Testis (tissue), 3 donors: ENCODE data around the gene AAK1. TPM values are rescaled to one million over a fixed set of nuclear protein-coding genes. Genes with fewer than 3 reads are reported as not detected.

Experiments used
- DNase-seq: peaks from one replicate; pipeline ENCODE4 v3.0.0-alpha.2; 2019
- H3K27ac ChIP-seq, 2 donors: fragments of 200-600 bp; sonication (generic); one replicate each; pipeline ENCODE4 v1.5.1; 2019
- H3K27me3 ChIP-seq: fragments of 200-600 bp; sonication (generic); one replicate; pipeline ENCODE4 v1.5.1; 2019
- H3K36me3 ChIP-seq: fragments of 200-600 bp; sonication (generic); one replicate; pipeline ENCODE4 v1.5.1; 2017; ENCODE audit warnings: low read depth; ENCODE audit errors: missing control alignments
- H3K4me1 ChIP-seq: fragments of 200-600 bp; sonication (generic); one replicate; pipeline ENCODE4 v1.5.1; 2019
- H3K4me3 ChIP-seq, 2 donors: fragments of 200-600 bp; sonication (generic); one replicate each; pipeline ENCODE4 v1.5.1; 2017 to 2019
- H3K9me3 ChIP-seq: fragments of 200-600 bp; sonication (generic); one replicate; pipeline ENCODE4 v1.5.1; 2017
- CTCF ChIP-seq, 3 experiments: fragments of 450-650 bp in 2 of 3; fragments of 200-600 bp in 1 of 3; sonication (generic) in 1 of 3; IDR thresholded peaks; one replicate each; pipeline ENCODE4 v1.5.1; 2016 to 2019; ENCODE audit warnings: antibody characterized with exemption in 3 of 3, mild to moderate bottlenecking in 2 of 3, moderate library complexity in 1 of 3
- POLR2A ChIP-seq: fragments of 450-650 bp; IDR thresholded peaks from one replicate; pipeline ENCODE4 v1.6.1; 2017; ENCODE audit warnings: antibody characterized with exemption, mild to moderate bottlenecking, moderate library complexity
- WGBS, 2 donors: methylation state at CpG; one replicate each; pipeline ENCODE4 v1.1.5; 2018; 5-methylcytosine and 5-hydroxymethylcytosine counted together
- intact Hi-C: fragments of 100-400 bp; cut with DNase I; formaldehyde crosslinking; loops from one replicate; pipeline ENCODE4 v1.15.1; 2023; ENCODE audit warnings: low total_unique reads
- polyA plus RNA-seq: library from polyadenylated mRNA; stranded (reverse); fragments of 350-450 nt; fragmentation: Illumina TruSeq; extraction: RNeasy Lipid Tissue Mini Kit (QIAGEN cat#74804); gene quantifications from one replicate; pipeline ENCODE4 v1.2.3, GENCODE V29; 2014; ENCODE audit warnings: low read depth, low replicate concordance; ENCODE audit not compliant: insufficient read depth
- total RNA-seq, 2 donors: library from RNA; depleted of rRNA; stranded (reverse); fragments of >200 nt; gene quantifications; one replicate each; pipeline ENCODE4 v1.2.3, GENCODE V29; 2016

The AAK1 gene
- total and polyA plus RNA-seq, 3 donors from 2014 or later, result 20.3 to 62.1 (median 47.9) TPM

GRCh38 chr2:69459936-69460335 is 183.6 kb downstream of the AAK1 start:
- Histone ChIP-seq H3K4me1 (peaks cover 4% of the 10 kb centered on the region), H3K4me3 (no peak overlapping the region), H3K9me3 (no peaks in the 10 kb centered on the region), H3K36me3 (no peaks in the 10 kb centered on the region), H3K27me3 (no peaks in the 10 kb centered on the region), H3K27ac (no peak overlapping the region)
- WGBS, 2 donors, result 80 to 93% methylated on average over 4 of the region's 4 CpGs
- intact Hi-C loops, result no loop called here
- DNase-seq, result no peak
- TF ChIP-seq CTCF (IDR thresholded peaks at IDR 0.05), result no peak
- TF ChIP-seq POLR2A, result no peak

- H3K4me1 ChIP-seq, result no peaks in the 10 kb centered on the region
- TF ChIP-seq CTCF (IDR thresholded peaks at IDR 0.05) (no peak), POLR2A (no peak)
- H3K27ac ChIP-seq, result no peak overlapping the region
- DNase-seq, result no peak
- no peaks in the 10 kb centered on the region for H3K27me3 ChIP-seq
- no peak overlapping the region for H3K4me3 ChIP-seq
- intact Hi-C loops, result no loop called here
- H3K9me3 ChIP-seq, result no peaks in the 10 kb centered on the region
- no peaks in the 10 kb centered on the region for H3K36me3 ChIP-seq
Measured at GRCh38 chr2:69456950-69457445, 186.5 kb downstream of the AAK1 start.

GRCh38 chr2:69456154-69456553 is 187.4 kb downstream of the AAK1 start:
- Histone ChIP-seq H3K9me3 (no peaks in the 10 kb centered on the region), H3K27ac (no peak overlapping the region), H3K27me3 (no peaks in the 10 kb centered on the region), H3K36me3 (no peaks in the 10 kb centered on the region), H3K4me3 (no peak overlapping the region), H3K4me1 (no peaks in the 10 kb centered on the region)
- WGBS, 2 donors, result 87 to 96% methylated on average over 4 to 7 of the region's 7 CpGs
- intact Hi-C loops, result no loop called here
- no peak for DNase-seq
- TF ChIP-seq CTCF (IDR thresholded peaks at IDR 0.05) (no peak), POLR2A (no peak)

- TF ChIP-seq CTCF (IDR thresholded peaks at IDR 0.05) (no peak), POLR2A (no peak)
- Histone ChIP-seq H3K4me3 (no peak overlapping the region), H3K27ac (no peak overlapping the region), H3K27me3 (no peaks in the 10 kb centered on the region), H3K4me1 (no peaks in the 10 kb centered on the region), H3K9me3 (no peaks in the 10 kb centered on the region), H3K36me3 (no peaks in the 10 kb centered on the region)
- no peak for DNase-seq
- intact Hi-C loops, result no loop called here
- WGBS, 2 donors, result 88 to 93% methylated on average over 2 of the region's 2 CpGs
Measured at GRCh38 chr2:69454976-69455375, 188.6 kb downstream of the AAK1 start.

GRCh38 chr2:69453475-69454129 is 189.9 kb downstream of the AAK1 start:
- no peaks in the 10 kb centered on the region for H3K36me3 ChIP-seq
- intact Hi-C loops, result no loop called here
- H3K4me3 ChIP-seq, result no peak overlapping the region
- 90 to 91% methylated on average over 4 of the region's 4 CpGs for WGBS, 2 donors
- H3K4me1 ChIP-seq, result no peaks in the 10 kb centered on the region
- H3K27me3 ChIP-seq, result no peaks in the 10 kb centered on the region
- TF ChIP-seq POLR2A, result no peak
- no peak for TF ChIP-seq CTCF (IDR thresholded peaks at IDR 0.05)
- no peaks in the 10 kb centered on the region for H3K9me3 ChIP-seq
- H3K27ac ChIP-seq, result no peak overlapping the region
- DNase-seq, result no peak
